Measurements from ENCODE around the gene BAG3.

GRCh38 chr10:119677904-119678755, 26.9 kb downstream of the BAG3 start:
- TF ChIP-seq CREB1 (IDR thresholded peaks at IDR 0.05; ENCODE audit: low read depth) = no peak
- no peak for TF ChIP-seq USF1 (IDR thresholded peaks at IDR 0.05)
